ENCODE data around the gene XCR1.

- TF ChIP-seq, protein P1, sequence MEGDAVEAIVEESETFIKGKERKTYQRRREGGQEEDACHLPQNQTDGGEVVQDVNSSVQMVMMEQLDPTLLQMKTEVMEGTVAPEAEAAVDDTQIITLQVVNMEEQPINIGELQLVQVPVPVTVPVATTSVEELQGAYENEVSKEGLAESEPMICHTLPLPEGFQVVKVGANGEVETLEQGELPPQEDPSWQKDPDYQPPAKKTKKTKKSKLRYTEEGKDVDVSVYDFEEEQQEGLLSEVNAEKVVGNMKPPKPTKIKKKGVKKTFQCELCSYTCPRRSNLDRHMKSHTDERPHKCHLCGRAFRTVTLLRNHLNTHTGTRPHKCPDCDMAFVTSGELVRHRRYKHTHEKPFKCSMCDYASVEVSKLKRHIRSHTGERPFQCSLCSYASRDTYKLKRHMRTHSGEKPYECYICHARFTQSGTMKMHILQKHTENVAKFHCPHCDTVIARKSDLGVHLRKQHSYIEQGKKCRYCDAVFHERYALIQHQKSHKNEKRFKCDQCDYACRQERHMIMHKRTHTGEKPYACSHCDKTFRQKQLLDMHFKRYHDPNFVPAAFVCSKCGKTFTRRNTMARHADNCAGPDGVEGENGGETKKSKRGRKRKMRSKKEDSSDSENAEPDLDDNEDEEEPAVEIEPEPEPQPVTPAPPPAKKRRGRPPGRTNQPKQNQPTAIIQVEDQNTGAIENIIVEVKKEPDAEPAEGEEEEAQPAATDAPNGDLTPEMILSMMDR (IDR thresholded peaks at IDR 0.05) = no peak
- TF ChIP-seq POLR2A (IDR thresholded peaks at IDR 0.05) = no peak
These were observed 52.6 kb downstream of the XCR1 start for GRCh38 chr3:45974686-45975085.
